ENCODE data around the gene CEL.

CEL gene

GRCh38 chr9:133045132-133045531 lies 16.6 kb upstream of the CEL start:
- no peak for TF ChIP-seq CTCF (conservative IDR thresholded peaks at IDR 0.05; ENCODE audit: control insufficient read depth, insufficient read depth, low read depth, low read length)
- DNase-seq (ENCODE audit: low read depth) = no peak
- H3K4me3 ChIP-seq (ENCODE audit: control insufficient read depth, low read depth, low read length) = no peak overlapping the region

GRCh38 chr9:133046196-133046899 lies 15.4 kb upstream of the CEL start:
- no peak overlapping the region for H3K4me3 ChIP-seq (ENCODE audit: control insufficient read depth, low read depth, low read length)
- no peak for TF ChIP-seq CTCF (conservative IDR thresholded peaks at IDR 0.05; ENCODE audit: control insufficient read depth, insufficient read depth, low read depth, low read length)
- no peak for DNase-seq (ENCODE audit: low read depth)

GRCh38 chr9:133046900-133047295 lies 14.9 kb upstream of the CEL start:
- no peak for DNase-seq (ENCODE audit: low read depth)
- H3K4me3 ChIP-seq (ENCODE audit: control insufficient read depth, low read depth, low read length) = no peak overlapping the region
- TF ChIP-seq CTCF (conservative IDR thresholded peaks at IDR 0.05; ENCODE audit: control insufficient read depth, insufficient read depth, low read depth, low read length) = no peak

- peak; percentile 19 for DNase-seq (ENCODE audit: low read depth)
- no peak overlapping the region for H3K4me3 ChIP-seq (ENCODE audit: control insufficient read depth, low read depth, low read length)
- peak; percentile 37 for TF ChIP-seq CTCF (conservative IDR thresholded peaks at IDR 0.05; ENCODE audit: control insufficient read depth, insufficient read depth, low read depth, low read length)
Observed at GRCh38 chr9:133048595-133048994, 13.2 kb upstream of the CEL start.

- H3K4me3 ChIP-seq (ENCODE audit: control insufficient read depth, low read depth, low read length) = no peak overlapping the region
- no peak for TF ChIP-seq CTCF (conservative IDR thresholded peaks at IDR 0.05; ENCODE audit: control insufficient read depth, insufficient read depth, low read depth, low read length)
- DNase-seq (ENCODE audit: low read depth) = no peak
Observed at GRCh38 chr9:133049043-133049442, 12.7 kb upstream of the CEL start.

GRCh38 chr9:133050142-133050541 lies 11.6 kb upstream of the CEL start:
- DNase-seq (ENCODE audit: low read depth) = peak; percentile 33
- no peak overlapping the region for H3K4me3 ChIP-seq (ENCODE audit: control insufficient read depth, low read depth, low read length)
- no peak for TF ChIP-seq CTCF (conservative IDR thresholded peaks at IDR 0.05; ENCODE audit: control insufficient read depth, insufficient read depth, low read depth, low read length)

GRCh38 chr9:133050781-133051180 lies 11.0 kb upstream of the CEL start:
- TF ChIP-seq CTCF (conservative IDR thresholded peaks at IDR 0.05; ENCODE audit: control insufficient read depth, insufficient read depth, low read depth, low read length) = no peak
- no peak for DNase-seq (ENCODE audit: low read depth)
- no peak overlapping the region for H3K4me3 ChIP-seq (ENCODE audit: control insufficient read depth, low read depth, low read length)
